ENCODE measurements around the gene ZNF679. TPM values are rescaled to one million over a fixed set of nuclear protein-coding genes. Genes with fewer than 3 reads are reported as not detected.

ZNF679 gene
- polyA plus RNA-seq, 1 donor from 2014 or later, result not detected

- Histone ChIP-seq H3K4me3 (ENCODE audit: low read length) (no peak overlapping the region), H3K79me2 (replicated peaks; ENCODE audit: insufficient read depth, low read length) (no peaks in the 10 kb centered on the region), H4K20me1 (ENCODE audit: insufficient read depth) (no peaks in the 10 kb centered on the region), H3K9me2 (ENCODE audit: insufficient read depth, low read length) (no peaks in the 10 kb centered on the region), H2AFZ (ENCODE audit: low read depth, low read length) (no peak overlapping the region), H3K27ac (ENCODE audit: low read length) (no peak overlapping the region), H3K4me2 (ENCODE audit: low read length) (no peak overlapping the region), H3K27me3 (ENCODE audit: insufficient read depth, low read depth, low read length) (no peaks in the 10 kb centered on the region), H3K36me3 (ENCODE audit: insufficient read depth, low read length) (no peaks in the 10 kb centered on the region), H3K9me3 (ENCODE audit: low read length) (peaks cover 4% of the 10 kb centered on the region), H3K9ac (ENCODE audit: low read length) (no peak overlapping the region), H3F3A (ENCODE audit: insufficient read depth, low read length, poor library complexity, severe bottlenecking) (no peaks in the 10 kb centered on the region)
- TF ChIP-seq, protein P1, sequence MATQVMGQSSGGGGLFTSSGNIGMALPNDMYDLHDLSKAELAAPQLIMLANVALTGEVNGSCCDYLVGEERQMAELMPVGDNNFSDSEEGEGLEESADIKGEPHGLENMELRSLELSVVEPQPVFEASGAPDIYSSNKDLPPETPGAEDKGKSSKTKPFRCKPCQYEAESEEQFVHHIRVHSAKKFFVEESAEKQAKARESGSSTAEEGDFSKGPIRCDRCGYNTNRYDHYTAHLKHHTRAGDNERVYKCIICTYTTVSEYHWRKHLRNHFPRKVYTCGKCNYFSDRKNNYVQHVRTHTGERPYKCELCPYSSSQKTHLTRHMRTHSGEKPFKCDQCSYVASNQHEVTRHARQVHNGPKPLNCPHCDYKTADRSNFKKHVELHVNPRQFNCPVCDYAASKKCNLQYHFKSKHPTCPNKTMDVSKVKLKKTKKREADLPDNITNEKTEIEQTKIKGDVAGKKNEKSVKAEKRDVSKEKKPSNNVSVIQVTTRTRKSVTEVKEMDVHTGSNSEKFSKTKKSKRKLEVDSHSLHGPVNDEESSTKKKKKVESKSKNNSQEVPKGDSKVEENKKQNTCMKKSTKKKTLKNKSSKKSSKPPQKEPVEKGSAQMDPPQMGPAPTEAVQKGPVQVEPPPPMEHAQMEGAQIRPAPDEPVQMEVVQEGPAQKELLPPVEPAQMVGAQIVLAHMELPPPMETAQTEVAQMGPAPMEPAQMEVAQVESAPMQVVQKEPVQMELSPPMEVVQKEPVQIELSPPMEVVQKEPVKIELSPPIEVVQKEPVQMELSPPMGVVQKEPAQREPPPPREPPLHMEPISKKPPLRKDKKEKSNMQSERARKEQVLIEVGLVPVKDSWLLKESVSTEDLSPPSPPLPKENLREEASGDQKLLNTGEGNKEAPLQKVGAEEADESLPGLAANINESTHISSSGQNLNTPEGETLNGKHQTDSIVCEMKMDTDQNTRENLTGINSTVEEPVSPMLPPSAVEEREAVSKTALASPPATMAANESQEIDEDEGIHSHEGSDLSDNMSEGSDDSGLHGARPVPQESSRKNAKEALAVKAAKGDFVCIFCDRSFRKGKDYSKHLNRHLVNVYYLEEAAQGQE (IDR thresholded peaks at IDR 0.05; ENCODE audit: borderline replicate concordance), result no peak
- TF ChIP-seq CTCF (IDR thresholded peaks at IDR 0.05; ENCODE audit: poor library complexity, severe bottlenecking) (no peak), POLR2AphosphoS5 (IDR thresholded peaks at IDR 0.05) (no peak), EZH2 (IDR thresholded peaks at IDR 0.05; ENCODE audit: borderline replicate concordance, insufficient read depth, low read length, poor library complexity, severe bottlenecking) (no peak), MXI1 (conservative IDR thresholded peaks at IDR 0.05; ENCODE audit: poor library complexity, severe bottlenecking) (no peak), EP300 (conservative IDR thresholded peaks at IDR 0.05; ENCODE audit: poor library complexity, severe bottlenecking) (no peak), RAD21 (conservative IDR thresholded peaks at IDR 0.05) (no peak)
Measured at GRCh38 chr7:64182036-64182790, 46.1 kb upstream of the ZNF679 start.

GRCh38 chr7:64183126-64183742, 45.0 kb upstream of the ZNF679 start:
- H3K27ac ChIP-seq (ENCODE audit: low read length), result no peak overlapping the region
- H3K4me3 ChIP-seq (ENCODE audit: low read length), result no peak overlapping the region
- no peaks in the 10 kb centered on the region for H3K79me2 ChIP-seq (replicated peaks; ENCODE audit: insufficient read depth, low read length)
- TF ChIP-seq CTCF (IDR thresholded peaks at IDR 0.05; ENCODE audit: poor library complexity, severe bottlenecking), result no peak
- no peak for TF ChIP-seq EP300 (conservative IDR thresholded peaks at IDR 0.05; ENCODE audit: poor library complexity, severe bottlenecking)
- TF ChIP-seq, protein P1 (IDR thresholded peaks at IDR 0.05; ENCODE audit: borderline replicate concordance), result no peak
- no peak for TF ChIP-seq SMC3 (conservative IDR thresholded peaks at IDR 0.05; ENCODE audit: poor library complexity)
- TF ChIP-seq EZH2 (IDR thresholded peaks at IDR 0.05; ENCODE audit: borderline replicate concordance, insufficient read depth, low read length, poor library complexity, severe bottlenecking), result no peak
- no peak for TF ChIP-seq POLR2AphosphoS5 (IDR thresholded peaks at IDR 0.05)
- TF ChIP-seq RAD21 (conservative IDR thresholded peaks at IDR 0.05), result no peak
- no peak for TF ChIP-seq MXI1 (conservative IDR thresholded peaks at IDR 0.05; ENCODE audit: poor library complexity, severe bottlenecking)
- no peak for TF ChIP-seq TAF1 (IDR thresholded peaks at IDR 0.05; ENCODE audit: low read depth)
- H2AFZ ChIP-seq (ENCODE audit: low read depth, low read length), result no peak overlapping the region
- H3K9ac ChIP-seq (ENCODE audit: low read length), result no peak overlapping the region
- peaks cover 8% of the 10 kb centered on the region for H3K9me3 ChIP-seq (ENCODE audit: low read length)
- no peaks in the 10 kb centered on the region for H3K27me3 ChIP-seq (ENCODE audit: insufficient read depth, low read depth, low read length)
- no peak overlapping the region for H3K4me2 ChIP-seq (ENCODE audit: low read length)
- H3K36me3 ChIP-seq (ENCODE audit: insufficient read depth, low read length), result no peaks in the 10 kb centered on the region
- no peaks in the 10 kb centered on the region for H3K9me2 ChIP-seq (ENCODE audit: insufficient read depth, low read length)
- H3F3A ChIP-seq (ENCODE audit: insufficient read depth, low read length, poor library complexity, severe bottlenecking), result no peaks in the 10 kb centered on the region
- H4K20me1 ChIP-seq (ENCODE audit: insufficient read depth), result no peaks in the 10 kb centered on the region
